Activated CD8-positive, alpha-beta memory T cell treated with anti-CD3 and anti-CD28 coated beads for 1 hour (primary cell): Measurements from ENCODE around the gene PLPP2.

Source experiments
- DNase-seq, 2 donors: peaks; one replicate each; pipeline ENCODE4 v3.0.0-alpha.2; 2020; ENCODE audit warnings: low read depth in 1 of 2; ENCODE audit errors: extremely low read depth in 1 of 2

Gene PLPP2

DNA sequence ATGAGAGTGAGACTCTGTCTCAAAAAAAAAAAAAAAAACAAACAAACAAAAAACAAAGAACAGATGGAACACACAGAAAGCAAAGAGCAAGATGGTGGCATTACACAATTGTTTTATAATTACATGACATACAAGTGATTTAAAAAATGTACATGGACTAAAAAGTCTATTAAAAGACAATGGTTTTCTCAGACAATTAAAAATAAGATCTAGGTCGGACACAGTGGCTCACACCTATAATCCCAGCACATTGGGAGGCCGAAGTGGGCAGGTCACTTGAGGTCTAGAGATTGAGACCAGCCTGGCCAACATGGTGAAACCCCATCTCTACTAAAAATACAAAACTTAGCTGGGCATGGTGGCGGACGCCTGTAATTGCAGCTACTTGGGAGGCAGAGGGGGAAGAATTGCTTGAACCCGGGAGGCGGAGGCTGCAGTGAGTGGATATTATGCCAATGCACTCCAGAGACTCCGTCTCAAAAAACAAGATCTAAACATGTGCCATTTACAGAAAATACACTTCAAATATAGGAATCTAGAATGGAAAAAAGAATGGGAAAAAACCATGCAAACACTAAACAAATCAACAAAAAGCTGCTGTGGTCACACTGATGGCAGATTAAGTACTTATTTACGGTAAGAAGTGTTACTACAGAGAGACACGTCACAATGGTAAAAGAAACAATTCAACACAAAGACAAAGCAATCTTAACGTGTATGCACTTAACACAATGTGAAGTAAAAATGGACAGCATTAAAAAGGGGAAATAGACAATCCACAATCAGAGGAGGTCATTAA lies 26.7 kb upstream of the PLPP2 start:
- no peak for DNase-seq

DNA sequence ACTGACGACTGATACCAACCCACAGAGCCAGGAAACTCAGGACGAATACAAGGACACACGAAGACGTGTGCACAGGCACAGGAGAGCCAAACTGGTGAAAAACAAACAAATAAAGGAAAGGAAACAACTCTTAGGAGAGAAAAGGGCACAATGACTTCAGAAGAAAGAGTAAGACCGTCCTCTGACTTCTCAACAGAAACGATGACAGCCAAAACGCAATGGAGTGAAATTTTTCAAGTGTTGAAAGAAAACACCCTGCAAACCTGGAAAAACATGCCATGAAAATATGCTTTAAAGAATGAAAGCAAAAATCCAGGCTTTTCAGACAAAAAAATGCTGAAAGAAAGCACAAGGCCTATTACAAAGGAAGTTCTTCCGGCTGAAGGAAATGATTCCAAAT lies 24.6 kb upstream of the PLPP2 start:
- no peak for DNase-seq

DNA sequence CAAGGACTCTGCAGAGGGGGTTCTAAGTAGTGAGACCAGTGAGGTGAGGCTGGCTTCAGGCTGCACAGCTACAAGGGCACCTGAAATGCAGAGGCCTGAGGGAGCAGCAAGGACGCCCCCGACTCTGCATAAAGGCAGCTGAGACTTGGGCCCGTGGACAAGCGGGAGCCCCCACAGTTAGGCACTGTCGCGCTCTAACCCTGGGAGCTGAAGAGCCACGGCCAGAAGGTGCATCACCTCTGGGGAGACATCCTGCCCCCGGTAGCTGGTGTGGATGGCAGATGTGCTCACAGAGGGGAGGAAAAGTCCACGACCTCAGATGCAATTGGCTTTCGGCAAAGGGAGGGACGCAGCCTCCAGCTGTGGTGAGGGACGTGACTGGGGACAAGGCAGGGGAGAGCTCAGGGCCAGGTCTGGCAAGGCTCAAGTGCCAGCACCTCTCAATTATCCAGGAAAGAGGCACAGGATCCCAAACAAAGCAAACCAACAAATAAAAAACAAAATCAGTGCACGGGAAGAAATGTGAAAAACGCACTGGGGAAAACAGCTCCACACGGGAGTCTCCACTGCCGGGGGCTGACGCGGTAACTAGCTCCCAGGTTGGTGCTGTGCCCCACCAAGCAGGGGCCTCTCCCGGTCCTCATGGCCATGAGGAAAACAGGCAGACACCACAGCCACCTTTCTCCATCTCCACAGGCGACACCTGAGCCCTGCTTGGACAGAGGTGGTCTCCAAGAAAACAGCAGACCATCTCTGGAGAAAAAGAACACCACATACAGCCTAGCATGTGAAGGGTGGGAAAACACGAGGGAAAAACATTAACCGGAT lies 23.0 kb upstream of the PLPP2 start:
- no peak for DNase-seq

DNA sequence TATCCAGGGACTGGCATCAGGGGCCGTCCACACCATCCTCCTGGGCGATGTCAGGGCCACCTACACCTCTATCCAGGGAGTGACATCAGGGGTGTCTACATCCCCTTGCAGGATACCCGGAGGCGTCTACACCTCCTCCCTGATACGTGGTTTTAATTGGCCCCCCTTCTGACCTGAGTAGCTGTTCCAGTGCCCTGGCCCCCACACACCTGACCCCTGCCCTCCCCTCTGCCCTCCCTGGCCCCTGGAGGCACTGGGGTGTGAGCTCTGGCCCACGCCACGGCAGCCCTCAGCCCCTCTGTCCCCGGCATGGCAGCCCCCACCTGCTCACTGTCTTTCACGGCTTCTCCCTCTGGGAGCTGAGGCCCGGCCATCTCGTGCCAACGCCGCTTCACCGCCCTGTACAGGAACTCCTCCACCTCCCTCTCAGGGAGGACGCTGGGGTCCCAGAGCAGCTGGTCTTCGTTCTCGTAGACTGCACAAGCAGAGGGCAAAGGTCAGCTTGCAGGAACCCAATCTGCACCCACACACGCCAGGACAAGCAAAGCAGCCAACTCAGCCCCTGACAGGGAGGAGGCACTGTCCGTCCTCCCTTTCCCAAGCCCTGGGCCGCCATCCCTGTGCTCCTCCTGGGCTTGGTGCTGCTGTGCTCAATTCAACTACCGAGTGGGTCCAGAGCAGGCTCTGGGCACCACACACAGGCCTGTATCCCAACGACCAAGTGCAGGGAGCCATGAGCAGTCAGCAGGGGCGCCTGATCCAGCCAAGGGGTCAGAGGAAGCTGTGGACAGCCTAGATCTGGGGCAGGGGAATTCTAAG lies 22.2 kb upstream of the PLPP2 start:
- no peak for DNase-seq

DNA sequence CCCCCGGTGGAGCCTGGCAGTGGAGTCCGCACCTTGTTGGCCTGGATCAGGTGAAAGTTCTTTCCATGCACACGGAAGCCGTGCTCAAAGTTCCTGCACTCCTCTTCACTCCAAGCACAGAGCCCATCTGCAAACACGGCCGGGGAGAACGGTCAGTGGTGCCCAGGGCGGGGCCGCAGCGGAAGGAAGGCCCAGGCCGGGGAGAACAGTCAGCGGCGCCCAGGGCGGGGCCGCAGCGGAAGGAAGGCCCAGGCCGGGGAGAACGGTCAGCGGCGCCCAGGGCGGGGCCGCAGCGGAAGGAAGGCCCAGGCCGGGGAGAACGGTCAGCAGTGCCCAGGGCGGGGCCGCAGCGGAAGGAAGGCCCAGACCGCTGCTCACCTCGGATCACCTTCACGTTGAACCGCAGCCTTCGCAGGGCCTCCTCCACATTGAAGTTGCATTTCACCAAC lies 20.6 kb upstream of the PLPP2 start:
- no peak for DNase-seq

DNA sequence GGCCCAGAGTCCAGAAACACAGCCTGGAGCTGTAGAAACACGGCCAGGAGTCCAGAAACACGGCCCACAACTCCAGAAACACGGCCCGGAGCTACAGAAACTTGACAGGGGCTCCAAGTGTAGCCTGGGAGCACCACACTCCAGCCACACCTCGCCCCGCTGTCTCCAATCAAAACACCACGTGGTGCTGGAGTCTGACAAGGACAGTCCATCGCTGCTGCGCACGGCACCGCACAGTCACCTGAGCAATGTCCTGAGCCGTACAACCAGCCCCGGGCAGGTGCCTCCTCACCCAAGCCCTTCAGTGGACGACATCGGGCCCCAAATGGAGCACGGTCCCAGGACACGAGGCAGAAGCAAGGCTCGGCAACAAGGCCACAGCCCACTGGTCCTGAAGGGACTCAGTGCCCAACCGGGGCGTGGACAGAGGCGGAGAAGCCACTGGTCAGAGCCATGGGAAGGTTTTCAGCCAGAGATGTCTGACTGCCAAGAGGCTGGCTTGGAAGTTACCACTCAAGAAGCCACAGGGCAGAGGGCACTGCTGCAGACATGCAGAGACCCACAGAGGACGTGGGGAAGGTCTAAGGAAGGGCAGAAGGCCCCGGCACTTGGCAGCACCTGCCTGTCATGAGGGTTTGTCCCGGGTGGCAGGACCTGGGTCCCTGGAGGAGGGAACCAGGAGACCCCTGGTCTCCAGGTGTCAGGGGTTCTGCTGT lies 19.7 kb upstream of the PLPP2 start:
- no peak for DNase-seq

DNA sequence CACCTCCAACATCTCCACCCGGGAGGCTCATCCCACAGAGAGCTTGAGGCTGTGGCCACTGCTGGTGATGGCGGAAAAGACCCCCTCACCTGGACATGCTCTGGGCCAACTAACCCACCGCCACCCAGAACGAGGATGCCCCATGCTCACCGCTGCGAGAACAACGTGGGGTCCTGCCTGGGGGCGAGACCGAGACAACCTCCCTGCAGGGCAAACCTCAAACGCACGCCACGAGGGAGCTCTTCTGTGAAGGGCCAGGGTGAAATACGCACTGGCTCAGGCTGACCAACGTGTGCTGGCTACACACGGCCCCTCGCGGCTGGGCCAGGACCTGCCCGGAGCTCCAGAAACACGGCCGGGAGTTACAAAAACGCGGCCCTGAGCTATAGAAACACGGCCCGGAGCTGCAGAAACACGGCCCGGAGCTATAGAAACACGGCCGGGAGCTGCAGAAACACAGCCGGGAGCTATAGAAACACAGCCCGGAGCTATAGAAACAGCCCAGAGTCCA lies 19.0 kb upstream of the PLPP2 start:
- no peak for DNase-seq

DNA sequence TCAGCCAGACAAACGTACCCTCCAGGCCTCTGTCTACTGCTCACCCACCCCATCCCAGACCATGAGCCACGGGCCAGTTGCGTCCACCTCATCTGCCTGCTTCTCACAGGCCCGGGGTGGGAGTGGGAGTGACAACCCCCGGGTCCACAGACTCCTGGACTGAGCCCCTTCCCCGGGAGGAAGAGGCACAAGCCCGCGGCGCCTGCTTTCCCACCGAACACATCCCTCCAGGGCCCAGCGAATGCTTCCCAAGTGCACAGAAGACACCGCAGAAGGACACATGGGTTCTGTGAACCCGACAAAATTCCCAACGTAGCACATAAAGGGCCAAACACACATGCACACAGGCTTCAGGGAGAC lies 18.0 kb upstream of the PLPP2 start:
- DNase-seq, result no peak

DNA sequence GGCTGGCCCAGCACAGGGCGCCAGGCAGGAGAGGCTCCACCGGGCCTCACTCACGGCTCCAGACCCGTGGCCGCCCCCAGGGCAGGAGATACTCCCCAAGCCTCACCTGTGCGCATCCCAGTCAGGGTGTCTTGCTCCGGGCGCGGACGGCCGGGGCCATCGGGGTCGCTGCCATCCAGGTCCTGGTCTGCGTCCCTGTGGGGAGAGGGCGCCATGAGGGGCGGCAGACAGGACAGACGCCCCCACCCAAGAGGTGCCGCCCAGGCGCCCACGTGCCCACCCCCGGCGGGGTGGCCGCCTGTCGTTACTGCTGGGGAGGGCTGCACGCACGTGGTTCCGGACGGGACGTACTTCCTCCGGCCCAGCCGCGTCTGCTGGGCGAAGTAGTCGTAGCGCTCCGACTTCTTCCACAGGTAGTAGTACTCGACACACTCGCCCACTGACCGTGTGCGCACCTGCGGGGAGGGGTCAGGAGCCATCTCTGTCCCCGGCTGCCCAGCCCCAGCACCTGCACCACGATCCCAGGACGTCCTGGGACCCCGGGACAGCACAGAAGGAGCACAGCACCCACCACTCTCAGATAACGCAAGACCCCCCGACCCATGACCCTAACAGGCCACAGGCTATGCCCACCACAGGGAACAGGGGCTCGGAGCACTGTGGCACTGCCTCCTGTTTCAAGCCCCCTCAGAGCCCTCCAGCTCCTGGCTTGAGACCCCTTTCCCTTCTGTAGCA lies 17.4 kb upstream of the PLPP2 start:
- no peak for DNase-seq

DNA sequence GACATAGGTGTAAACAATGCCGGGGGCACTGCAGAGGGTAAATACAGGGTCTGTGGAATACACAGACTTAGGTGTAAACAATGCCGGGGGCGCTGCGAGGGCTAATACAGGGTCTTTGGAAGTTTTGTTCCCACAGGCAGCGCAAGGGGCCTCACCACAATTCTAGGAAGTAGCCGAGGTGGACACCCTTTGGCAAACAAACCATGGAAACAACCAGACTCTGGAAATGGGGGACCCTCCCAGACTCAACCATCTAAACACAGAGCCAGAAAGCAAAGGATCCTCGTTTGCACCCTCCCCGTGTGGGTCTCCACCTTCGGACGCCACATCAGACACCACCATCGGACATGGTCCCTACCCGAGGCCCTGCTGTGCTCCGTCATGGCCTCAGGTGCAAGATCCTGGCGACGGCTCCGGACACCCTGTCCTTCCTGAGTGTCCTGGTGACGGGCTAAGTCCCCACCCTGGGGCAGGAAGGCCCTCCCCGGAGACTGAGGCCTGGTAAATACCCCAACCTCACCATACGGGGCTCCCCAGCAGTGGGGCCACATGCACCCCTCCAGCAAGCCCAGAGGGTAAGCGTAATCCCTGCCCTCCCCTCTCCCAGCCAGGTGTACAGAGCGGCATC lies 16.7 kb upstream of the PLPP2 start:
- no peak for DNase-seq

DNA sequence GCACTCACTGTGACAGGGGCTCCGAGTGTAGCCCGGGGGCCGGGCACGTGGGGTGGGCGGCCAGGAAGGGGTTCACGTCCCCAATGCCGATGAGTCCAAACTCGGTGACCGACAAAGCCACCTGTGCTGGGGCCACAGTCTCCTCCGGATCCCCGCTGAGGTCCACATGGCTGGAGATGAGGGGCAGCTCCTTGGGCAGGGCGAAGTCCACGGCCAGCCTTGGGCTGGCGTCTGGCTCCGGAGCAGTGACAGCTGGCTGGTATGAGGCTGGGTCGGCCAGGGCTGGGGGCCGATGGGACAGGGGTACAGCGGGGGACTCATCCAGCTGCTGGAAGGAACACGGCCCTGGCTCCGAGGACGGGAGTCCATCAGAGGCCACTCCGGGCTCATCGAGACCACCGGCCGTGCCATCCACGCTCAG lies 15.9 kb upstream of the PLPP2 start:
- no peak for DNase-seq

DNA sequence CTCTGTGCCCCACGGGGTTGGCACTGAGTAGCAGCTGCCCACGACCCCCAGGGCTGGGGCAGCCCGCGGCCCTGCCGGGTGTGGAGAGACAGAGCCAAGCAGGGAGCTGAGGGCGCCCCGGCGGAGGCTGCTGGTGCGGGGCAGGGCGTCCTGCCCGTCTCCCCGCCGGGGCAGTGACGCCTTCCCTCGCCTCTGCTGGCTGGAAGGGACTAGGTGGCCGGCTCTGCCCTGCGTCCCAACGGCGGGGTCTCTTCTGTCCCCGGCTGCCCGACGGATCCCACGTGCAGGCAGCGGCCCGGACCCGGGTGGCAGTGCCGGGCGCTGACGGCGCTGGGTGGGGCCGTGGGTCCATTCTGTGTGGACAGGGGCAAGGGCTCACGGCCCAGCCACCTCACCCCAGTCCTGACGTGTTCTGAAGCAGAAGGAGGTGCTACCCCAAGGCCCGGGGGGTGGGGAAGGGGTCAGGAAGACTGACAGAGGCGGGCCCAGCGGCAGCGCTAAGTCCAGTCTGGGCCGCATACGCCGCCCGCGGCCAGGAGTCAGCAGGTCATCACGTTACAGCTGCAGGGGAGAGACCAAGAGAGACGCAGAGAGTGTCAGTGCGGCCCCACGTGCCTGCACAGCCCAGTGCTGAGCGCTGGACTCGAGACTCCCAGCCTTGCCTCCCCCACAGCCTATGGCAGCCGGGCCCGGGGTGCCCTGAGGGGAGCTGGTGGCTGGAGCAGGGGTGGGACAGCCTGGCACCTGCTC lies 15.1 kb upstream of the PLPP2 start:
- no peak for DNase-seq

DNA sequence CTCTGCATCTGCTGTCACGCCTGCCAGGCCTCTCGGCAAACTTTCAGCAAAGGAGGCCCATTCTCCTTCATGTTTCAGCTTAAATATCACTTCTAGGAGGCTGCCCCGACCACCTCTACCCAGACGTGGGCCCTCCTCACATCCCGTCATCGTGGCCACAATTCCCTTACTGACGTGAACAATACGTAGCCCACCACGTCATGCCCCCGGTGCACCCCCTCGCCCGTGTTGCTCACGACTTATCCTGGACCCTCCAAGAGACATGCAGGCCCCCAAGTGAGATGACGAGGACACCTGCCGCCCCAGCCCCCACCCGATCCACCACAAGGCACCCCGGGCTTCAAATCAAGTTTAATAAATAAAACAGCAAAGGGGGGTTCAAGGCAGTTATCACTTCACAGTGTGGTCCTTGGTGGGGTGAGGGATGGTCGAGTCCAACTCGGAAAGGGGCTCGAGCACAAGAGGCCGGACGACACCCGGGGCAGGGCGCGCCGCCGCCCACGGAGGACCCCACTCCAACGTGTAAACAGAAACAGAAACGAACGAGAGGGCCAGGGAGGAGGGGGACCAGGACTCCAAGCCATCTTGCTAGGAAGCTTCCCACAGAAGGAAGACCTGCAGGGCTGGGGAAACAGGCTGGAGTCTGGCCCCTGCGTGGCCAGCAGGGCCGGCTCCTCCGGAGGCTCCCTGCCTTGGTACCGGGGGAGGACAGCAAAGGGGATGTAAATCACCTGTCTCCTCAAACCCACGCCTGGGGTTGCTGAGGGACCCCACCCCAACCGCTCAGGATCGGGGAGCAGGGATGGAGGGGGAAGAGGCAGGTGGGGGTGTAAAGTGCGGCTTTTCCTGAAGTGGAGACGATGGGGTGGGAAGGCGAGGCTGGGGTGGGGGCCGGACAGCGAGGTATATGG lies 14.3 kb upstream of the PLPP2 start:
- DNase-seq, result no peak

DNA sequence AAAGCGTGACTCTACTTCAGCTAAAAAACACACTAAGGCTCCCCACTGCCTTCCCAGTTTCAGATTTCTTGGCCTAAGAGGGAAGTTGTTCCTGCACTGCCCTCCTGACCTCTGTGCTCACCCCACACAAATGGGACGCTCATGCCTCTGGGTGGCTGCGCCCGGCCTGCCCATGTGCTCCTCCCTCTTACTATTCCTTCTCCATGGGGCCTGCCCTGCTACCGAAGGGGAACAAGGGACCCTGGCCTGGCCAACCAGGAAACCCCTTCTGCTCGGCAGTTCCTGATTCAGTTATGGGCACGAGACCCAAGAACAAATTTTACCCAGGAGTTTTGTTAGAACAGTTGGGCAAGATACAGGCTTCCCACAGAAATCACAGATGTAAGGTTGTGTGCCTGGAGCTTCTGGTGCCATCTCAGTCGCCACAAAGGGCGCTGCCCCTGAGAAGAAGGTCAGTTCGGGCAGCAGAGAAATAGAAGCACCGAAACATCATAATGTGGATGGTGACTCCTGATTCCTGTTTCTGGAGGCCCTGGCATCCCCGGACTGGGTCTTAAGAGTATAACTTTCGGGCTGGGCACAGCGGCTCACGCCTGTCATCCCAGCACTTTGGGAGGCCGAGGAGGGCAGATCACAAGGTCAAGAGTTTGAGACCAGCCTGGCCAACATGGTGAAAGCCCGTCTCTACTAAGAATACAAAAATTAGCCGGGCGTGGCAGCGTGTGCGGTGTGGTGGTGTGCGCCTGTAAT lies 5.4 kb upstream of the PLPP2 start:
- no peak for DNase-seq

DNA sequence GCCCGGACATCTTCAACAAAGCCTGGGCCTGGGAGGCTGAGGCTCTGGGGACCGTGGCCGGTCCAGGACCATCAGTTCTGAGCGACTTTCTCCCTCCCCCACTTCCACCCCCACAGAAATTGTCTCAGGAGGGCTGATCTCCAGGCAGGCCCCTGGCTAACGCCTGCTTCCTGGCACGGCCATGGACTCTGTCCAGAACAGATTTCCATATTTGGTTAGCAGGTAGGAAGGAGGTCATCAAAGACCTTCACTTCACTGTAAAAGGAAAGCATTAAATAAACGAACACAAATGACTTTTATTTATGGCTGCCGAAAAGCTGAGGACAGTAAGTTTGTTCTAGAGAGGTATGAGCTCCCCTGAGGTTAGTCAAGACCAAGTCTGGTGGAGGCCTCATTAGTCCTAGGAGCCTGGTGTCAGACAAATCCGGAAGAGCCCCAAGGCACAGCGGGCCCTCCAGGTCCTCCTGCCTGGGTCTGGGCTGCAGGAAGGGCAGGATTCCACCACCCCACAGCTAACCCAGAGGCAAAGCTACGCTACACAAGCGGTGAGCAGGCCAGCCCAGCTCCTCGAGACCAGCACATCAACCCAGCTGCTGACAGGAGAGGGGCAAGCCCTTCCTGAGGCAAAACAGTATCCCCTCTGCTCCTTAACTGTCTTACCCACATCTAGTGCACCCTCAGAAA lies 4.6 kb upstream of the PLPP2 start:
- no peak for DNase-seq

DNA sequence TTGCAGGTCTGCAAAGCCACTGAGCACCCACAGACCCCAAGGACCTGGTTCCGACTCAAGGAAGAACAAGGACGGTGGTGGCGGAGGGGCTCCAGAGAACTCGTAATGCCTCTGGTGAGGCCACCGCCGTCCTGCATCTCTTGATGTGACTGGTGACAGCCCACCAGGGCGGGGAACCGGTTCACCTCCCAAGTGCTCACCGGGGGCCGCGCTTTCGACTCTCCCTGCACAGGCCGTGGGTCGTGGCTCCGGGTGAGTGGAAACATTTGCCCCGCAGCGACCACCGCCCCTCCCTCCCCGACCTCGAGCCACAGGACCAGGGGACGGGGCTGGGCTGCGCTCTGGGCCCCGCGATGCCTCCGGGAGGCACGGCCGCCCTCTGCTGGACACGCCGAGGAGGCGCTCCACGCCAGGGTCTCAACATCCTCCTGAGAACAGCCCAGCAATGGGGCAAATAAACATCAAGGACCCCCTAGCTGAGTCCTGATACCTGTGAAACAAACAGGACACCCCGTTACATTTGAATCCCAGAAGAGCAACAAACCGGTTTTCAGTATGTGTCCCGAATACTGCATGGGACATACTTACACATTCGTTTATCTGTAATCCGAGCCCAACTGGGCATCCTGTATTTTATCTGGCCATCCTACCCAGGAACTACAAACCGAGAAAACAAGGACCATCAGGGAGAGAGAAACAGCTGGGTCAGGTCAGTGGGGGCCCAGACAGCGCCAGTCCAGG lies 3.9 kb upstream of the PLPP2 start:
- DNase-seq, result peak in 1 of 2 donors; percentile 33
